ENCODE results near the gene TMEM80.
"Not testable (repeated sequence)": the region's sequence is repeated elsewhere in the genome, so short reads cannot be mapped to it uniquely, and the experiment has no call there.

The TMEM80 gene

DNA sequence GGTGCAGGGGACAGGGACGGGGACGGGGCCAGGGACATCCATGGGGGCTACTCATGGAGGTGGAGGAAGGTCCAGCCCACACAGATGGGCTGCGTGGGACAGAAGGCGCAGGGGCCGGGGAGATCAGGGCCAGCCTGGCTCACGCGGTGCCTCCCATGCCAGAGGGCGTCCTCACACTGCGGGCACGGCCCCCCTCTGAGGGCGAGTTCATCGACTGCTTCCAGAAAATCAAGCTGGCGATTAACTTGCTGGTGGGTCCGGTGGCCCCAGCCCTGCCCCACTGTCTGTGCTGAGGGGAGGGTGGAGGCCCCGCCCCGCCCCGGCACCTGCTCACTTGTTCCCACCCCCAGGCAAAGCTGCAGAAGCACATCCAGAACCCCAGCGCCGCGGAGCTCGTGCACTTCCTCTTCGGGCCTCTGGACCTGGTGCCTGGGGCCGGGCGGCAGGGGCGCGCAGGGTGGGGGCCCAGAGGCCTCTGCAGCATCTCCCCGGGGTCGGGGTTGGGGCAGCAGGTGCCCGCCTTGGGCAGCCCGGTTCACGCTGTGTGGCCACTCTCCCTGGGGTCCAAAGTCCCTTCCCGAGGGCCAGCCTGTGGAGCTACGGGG is 26.2 kb downstream of the TMEM80 start:
- no peak for DNase-seq

GRCh38 chr11:722346-722811 is 26.8 kb downstream of the TMEM80 start:
- no peak for DNase-seq

GRCh38 chr11:723120-723883 is 27.7 kb downstream of the TMEM80 start:
- peak; percentile 52 for DNase-seq

- DNase-seq = no peak
Measured at GRCh38 chr11:724049-724777, 28.6 kb downstream of the TMEM80 start.

- no peak for DNase-seq
Measured at GRCh38 chr11:724778-725386, 29.3 kb downstream of the TMEM80 start.

- DNase-seq = no peak
Measured at GRCh38 chr11:725624-726202, 30.1 kb downstream of the TMEM80 start.

DNA sequence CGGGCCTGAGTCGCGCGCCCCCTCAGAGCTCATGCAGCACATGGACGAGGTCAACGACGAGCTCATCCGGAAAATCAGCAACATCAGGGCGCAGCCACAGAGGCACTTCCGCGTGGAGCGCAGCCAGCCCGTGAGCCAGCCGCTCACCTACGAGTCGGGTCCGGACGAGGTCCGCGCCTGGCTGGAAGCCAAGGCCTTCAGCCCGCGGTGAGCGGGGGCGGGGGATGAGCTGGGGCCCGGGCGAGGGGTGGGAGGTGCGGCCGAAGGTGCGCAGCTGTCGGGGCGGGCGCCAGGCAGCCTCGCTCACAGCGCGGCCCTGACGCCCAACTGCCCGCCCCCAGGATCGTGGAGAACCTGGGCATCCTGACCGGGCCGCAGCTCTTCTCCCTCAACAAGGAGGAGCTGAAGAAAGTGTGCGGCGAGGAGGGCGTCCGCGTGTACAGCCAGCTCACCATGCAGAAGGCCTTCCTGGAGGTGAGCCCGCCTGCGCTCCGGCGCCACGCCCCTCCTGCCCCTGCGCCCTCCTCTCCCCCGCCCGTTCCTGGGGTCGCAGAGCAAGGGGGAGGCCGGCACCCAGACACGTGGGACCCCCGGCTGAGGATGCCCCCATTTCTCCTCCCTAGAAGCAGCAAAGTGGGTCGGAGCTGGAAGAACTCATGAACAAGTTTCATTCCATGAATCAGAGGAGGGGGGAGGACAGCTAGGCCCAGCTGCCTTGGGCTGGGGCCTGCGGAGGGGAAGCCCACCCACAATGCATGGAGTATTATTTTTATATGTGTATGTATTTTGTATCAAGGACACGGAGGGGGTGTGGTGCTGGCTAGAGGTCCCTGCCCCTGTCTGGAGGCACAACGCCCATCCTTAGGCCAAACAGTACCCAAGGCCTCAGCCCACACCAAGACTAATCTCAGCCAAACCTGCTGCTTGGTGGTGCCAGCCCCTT is 30.9 kb downstream of the TMEM80 start:
- DNase-seq = no peak

GRCh38 chr11:727281-727701 is 31.7 kb downstream of the TMEM80 start:
- DNase-seq = no peak

GRCh38 chr11:727859-728748 is 32.5 kb downstream of the TMEM80 start:
- peak; percentile 82 for DNase-seq

DNA sequence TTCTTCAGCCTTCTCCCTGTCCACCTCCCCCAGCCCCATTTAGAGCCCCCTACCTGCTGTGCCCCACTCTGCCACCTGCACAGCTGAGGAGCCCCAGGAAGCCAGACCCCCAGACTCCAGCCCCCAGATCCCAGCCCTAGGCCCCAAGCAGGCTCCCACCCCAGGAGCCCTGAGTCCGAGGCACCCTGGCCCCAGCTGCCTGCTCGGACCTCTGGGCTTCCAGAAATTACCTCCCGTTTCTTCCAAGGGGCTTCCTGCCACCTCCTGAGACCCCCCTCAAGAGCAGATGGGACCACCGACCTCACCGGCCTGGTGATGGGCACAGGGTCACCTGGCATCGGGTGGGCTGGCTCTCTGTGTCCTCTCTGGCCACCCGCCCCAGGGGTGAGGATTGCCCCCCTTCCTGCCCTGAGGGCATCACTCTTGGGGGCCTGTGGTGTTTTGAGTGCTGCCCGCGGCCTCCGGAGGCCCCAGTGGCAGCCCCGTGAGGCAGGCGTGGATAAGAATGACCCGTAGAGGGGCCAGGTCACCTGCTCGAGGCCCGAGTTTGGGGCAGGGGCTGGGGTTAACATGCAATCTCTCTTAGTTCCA is 33.4 kb downstream of the TMEM80 start:
- DNase-seq = no peak

GRCh38 chr11:729492-730074 is 34.0 kb downstream of the TMEM80 start:
- DNase-seq = no peak

GRCh38 chr11:733072-733471 is 37.5 kb downstream of the TMEM80 start:
- DNase-seq = no peak

DNA sequence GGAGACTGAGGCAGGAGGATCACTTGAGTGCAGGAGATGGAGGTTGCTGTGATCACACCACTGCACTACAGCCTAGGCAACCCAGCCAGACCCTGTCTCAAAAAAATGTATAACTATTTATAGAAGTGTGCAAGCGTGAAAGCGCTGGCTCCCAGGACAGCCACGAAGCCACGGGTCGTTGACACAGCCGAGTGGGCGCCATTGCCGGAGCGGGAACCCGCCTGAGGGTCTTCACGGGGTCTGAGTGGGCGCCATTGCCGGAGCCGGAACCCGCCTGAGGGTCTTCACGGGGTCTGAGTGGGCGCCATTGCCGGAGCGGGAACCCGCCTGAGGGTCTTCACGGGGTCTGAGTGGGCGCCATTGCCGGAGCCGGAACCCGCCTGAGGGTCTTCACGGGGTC is 38.9 kb downstream of the TMEM80 start:
- not testable (repeated sequence) for DNase-seq

GRCh38 chr11:737366-737765 is 41.8 kb downstream of the TMEM80 start:
- no peak for DNase-seq

GRCh38 chr11:737899-738298 is 42.3 kb downstream of the TMEM80 start:
- not testable (repeated sequence) for DNase-seq

GRCh38 chr11:742156-742546 is 46.5 kb downstream of the TMEM80 start:
- no peak for DNase-seq

GRCh38 chr11:742571-743201 is 47.1 kb downstream of the TMEM80 start:
- no peak for DNase-seq

GRCh38 chr11:745428-745827 is 49.8 kb downstream of the TMEM80 start:
- no peak for DNase-seq
